Astrocyte (in vitro differentiated cells and primary cell): ENCODE measurements around the gene PCDHGA10. TPM values are rescaled to one million over a fixed set of nuclear protein-coding genes. Genes with fewer than 3 reads are reported as not detected.

Experiments used
- total RNA-seq: library from RNA; stranded (reverse); gene quantifications from 2 replicates; pipeline ENCODE4 v1.2.1, GENCODE V29; 2021

The PCDHGA10 gene
- total RNA-seq, 1 donor from 2014 or later = 34.0 TPM

Other genes with a start within 250 kb of the PCDHGA10 start
- 0.79 and 1.0 TPM in 2 replicates for gene PCDHB7, start 240.3 kb upstream of the PCDHGA10 start, total RNA-seq
- gene PCDHB8, start 235.2 kb upstream of the PCDHGA10 start, total RNA-seq = 4.9 and 5.3 TPM in 2 replicates
- gene PCDHB16, start 230.6 kb upstream of the PCDHGA10 start, total RNA-seq = 3.2 and 4.4 TPM in 2 replicates
- 3.6 and 5.3 TPM in 2 replicates for gene PCDHB9, start 225.8 kb upstream of the PCDHGA10 start, total RNA-seq
- gene PCDHB10, start 220.6 kb upstream of the PCDHGA10 start, total RNA-seq = 6.4 and 7.0 TPM in 2 replicates
- 2.1 TPM in 2 replicates for gene PCDHB11, start 213.4 kb upstream of the PCDHGA10 start, total RNA-seq
- gene PCDHB12, start 204.3 kb upstream of the PCDHGA10 start, total RNA-seq = 0.87 and 1.2 TPM in 2 replicates
- 3.3 TPM in 2 replicates for gene PCDHB13, start 199.1 kb upstream of the PCDHGA10 start, total RNA-seq
- 5.6 and 6.4 TPM in 2 replicates for gene PCDHB14, start 189.6 kb upstream of the PCDHGA10 start, total RNA-seq
- gene PCDHB15, start 167.6 kb upstream of the PCDHGA10 start, total RNA-seq = 1.3 and 1.6 TPM in 2 replicates
- 0.19 and 0.25 TPM in 2 replicates for gene SLC25A2, start 108.9 kb upstream of the PCDHGA10 start, total RNA-seq
- 95.1 and 102 TPM in 2 replicates for gene TAF7, start 92.2 kb upstream of the PCDHGA10 start, total RNA-seq
- 0.17 and 0.27 TPM in 2 replicates for gene PCDHGA1, start 82.5 kb upstream of the PCDHGA10 start, total RNA-seq
- gene PCDHGA2, start 74.2 kb upstream of the PCDHGA10 start, total RNA-seq = 0.14 and 0.17 TPM in 2 replicates
- 0.14 and 0.17 TPM in 2 replicates for gene PCDHGA3, start 69.2 kb upstream of the PCDHGA10 start, total RNA-seq
- 1.0 and 1.5 TPM in 2 replicates for gene PCDHGB1, start 62.9 kb upstream of the PCDHGA10 start, total RNA-seq
- 0.48 and 0.50 TPM in 2 replicates for gene PCDHGA4, start 58.0 kb upstream of the PCDHGA10 start, total RNA-seq
- gene PCDHGB2, start 53.0 kb upstream of the PCDHGA10 start, total RNA-seq = 1.4 TPM in 2 replicates
- 0.29 and 0.30 TPM in 2 replicates for gene PCDHGA5, start 48.8 kb upstream of the PCDHGA10 start, total RNA-seq
- gene PCDHGB3, start 42.7 kb upstream of the PCDHGA10 start, total RNA-seq = 0.10 and 0.14 TPM in 2 replicates
- 0.22 and 0.41 TPM in 2 replicates for gene PCDHGA6, start 39.1 kb upstream of the PCDHGA10 start, total RNA-seq
- gene PCDHGA7, start 30.2 kb upstream of the PCDHGA10 start, total RNA-seq = 0.57 and 0.62 TPM in 2 replicates
- gene PCDHGB4, start 25.3 kb upstream of the PCDHGA10 start, total RNA-seq = 13.6 and 15.7 TPM in 2 replicates
- 1.0 and 1.2 TPM in 2 replicates for gene PCDHGA8, start 20.4 kb upstream of the PCDHGA10 start, total RNA-seq
- 1.1 and 2.1 TPM in 2 replicates for gene PCDHGB5, start 15.0 kb upstream of the PCDHGA10 start, total RNA-seq
- 0.73 and 0.87 TPM in 2 replicates for gene PCDHGA9, start 10.2 kb upstream of the PCDHGA10 start, total RNA-seq
- gene PCDHGB6, start 5.0 kb upstream of the PCDHGA10 start, total RNA-seq = 18.4 and 19.9 TPM in 2 replicates
- gene PCDHGB7, start 4.7 kb downstream of the PCDHGA10 start, total RNA-seq = 22.4 and 26.1 TPM in 2 replicates
- 5.3 and 5.8 TPM in 2 replicates for gene PCDHGA11, start 8.1 kb downstream of the PCDHGA10 start, total RNA-seq
- gene PCDHGA12, start 17.5 kb downstream of the PCDHGA10 start, total RNA-seq = 1.2 and 1.6 TPM in 2 replicates
- gene PCDHGC3, start 63.0 kb downstream of the PCDHGA10 start, total RNA-seq = 84.7 and 100.0 TPM in 2 replicates
- 6.6 and 7.4 TPM in 2 replicates for gene PCDHGC4, start 72.0 kb downstream of the PCDHGA10 start, total RNA-seq
- gene PCDHGC5, start 76.1 kb downstream of the PCDHGA10 start, total RNA-seq = 7.7 and 10.9 TPM in 2 replicates
- 63.5 and 78.8 TPM in 2 replicates for gene DIAPH1, start 206.0 kb downstream of the PCDHGA10 start, total RNA-seq
- gene HDAC3, start 223.9 kb downstream of the PCDHGA10 start, total RNA-seq = 60.7 and 63.8 TPM in 2 replicates
- gene RELL2, start 224.0 kb downstream of the PCDHGA10 start, total RNA-seq = 12.2 and 12.9 TPM in 2 replicates
- gene FCHSD1, start 238.4 kb downstream of the PCDHGA10 start, total RNA-seq = 39.4 and 40.6 TPM in 2 replicates